SK-N-SH treated with all-trans-retinoic acid at 6 μM for 48 hours (cell line): ENCODE data around the gene CDHR5.

ENCODE experiments used
- ATAC-seq: fragments of 200-7000 bp; cut with Tn5 transposase; 3 replicates; pipeline ENCODE4 v1.9.1; 2020; ENCODE audit warnings: mild to moderate bottlenecking, moderate library complexity
- ARNTL ChIP-seq: fragments of 450-650 bp; formaldehyde crosslinking; IDR thresholded peaks from 2 replicates; pipeline ENCODE4 v1.5.0; 2020; ENCODE audit warnings: low read depth, mild to moderate bottlenecking, moderate library complexity, borderline replicate concordance
- BACH2 ChIP-seq: fragments of 250-450 bp; sonication (Bioruptor Pico); IDR thresholded peaks from 2 replicates; pipeline ENCODE4 v1.9.0; 2021; ENCODE audit warnings: mild to moderate bottlenecking, borderline replicate concordance
- CREB5 ChIP-seq: fragments of 250-450 bp; sonication (Bioruptor Pico); IDR thresholded peaks from 2 replicates; pipeline ENCODE4 v1.5.1; 2020; ENCODE audit warnings: low read depth, mild to moderate bottlenecking, moderate library complexity
- CSDC2 ChIP-seq: fragments of 250-450 bp; sonication (Bioruptor Pico); IDR thresholded peaks from 2 replicates; pipeline ENCODE4 v1.5.0; 2020; ENCODE audit warnings: mild to moderate bottlenecking, moderate library complexity
- CSRNP3 ChIP-seq: fragments of 250-450 bp; sonication (Bioruptor Pico); IDR thresholded peaks from 2 replicates; pipeline ENCODE4 v1.5.1; 2021; ENCODE audit warnings: mild to moderate bottlenecking, moderate library complexity
- ESRRG ChIP-seq: fragments of 250-450 bp; sonication (Bioruptor Pico); IDR thresholded peaks from 2 replicates; pipeline ENCODE4 v1.6.1; 2021; ENCODE audit warnings: mild to moderate bottlenecking
- GLIS3 ChIP-seq: fragments of 250-450 bp; sonication (Bioruptor Pico); IDR thresholded peaks from 2 replicates; pipeline ENCODE4 v1.5.0; 2020; ENCODE audit warnings: mild to moderate bottlenecking, moderate library complexity
- OSR1 ChIP-seq: fragments of 250-450 bp; sonication (Bioruptor Pico); IDR thresholded peaks from 2 replicates; pipeline ENCODE4 v1.8.0; 2022; ENCODE audit warnings: moderate library complexity, mild to moderate bottlenecking, inconsistent platforms
- PATZ1 ChIP-seq: fragments of 250-450 bp; sonication (Bioruptor Pico); IDR thresholded peaks from 2 replicates; pipeline ENCODE4 v1.8.0; 2020; ENCODE audit warnings: mild to moderate bottlenecking, moderate library complexity, borderline replicate concordance
- PPARA ChIP-seq: fragments of 250-450 bp; sonication (Bioruptor Pico); IDR thresholded peaks from 2 replicates; pipeline ENCODE4 v1.5.0; 2020; ENCODE audit warnings: mild to moderate bottlenecking, borderline replicate concordance
- RARB ChIP-seq: fragments of 250-450 bp; sonication (Bioruptor Pico); IDR thresholded peaks from 2 replicates; pipeline ENCODE4 v1.8.0; 2021; ENCODE audit warnings: mild to moderate bottlenecking, moderate library complexity
- SNAI2 ChIP-seq: fragments of 250-450 bp; sonication (Bioruptor Pico); IDR thresholded peaks from 2 replicates; pipeline ENCODE4 v1.5.0; 2020; ENCODE audit warnings: mild to moderate bottlenecking, moderate library complexity
- TCF4 ChIP-seq: fragments of 250-450 bp; sonication (Bioruptor Pico); IDR thresholded peaks from 2 replicates; pipeline ENCODE4 v1.8.0; 2021; ENCODE audit warnings: mild to moderate bottlenecking, moderate library complexity, borderline replicate concordance
- TOX ChIP-seq: fragments of 250-450 bp; sonication (Bioruptor Pico); IDR thresholded peaks from 2 replicates; pipeline ENCODE4 v1.8.0; 2021; ENCODE audit warnings: mild to moderate bottlenecking, moderate library complexity, borderline replicate concordance
- TSHZ2 ChIP-seq: fragments of 250-450 bp; sonication (Bioruptor Pico); IDR thresholded peaks from 2 replicates; pipeline ENCODE4 v1.5.0; 2020; ENCODE audit warnings: mild to moderate bottlenecking, moderate library complexity
- ZC3H10 ChIP-seq: fragments of 250-450 bp; sonication (Bioruptor Pico); IDR thresholded peaks from 2 replicates; pipeline ENCODE4 v1.5.1; 2021; ENCODE audit warnings: mild to moderate bottlenecking, moderate library complexity
- ZFP3 ChIP-seq: fragments of 250-450 bp; sonication (Bioruptor Pico); IDR thresholded peaks from 2 replicates; pipeline ENCODE4 v1.5.0; 2020; ENCODE audit warnings: mild to moderate bottlenecking, moderate library complexity
- ZFP30 ChIP-seq: fragments of 450-650 bp; formaldehyde crosslinking; IDR thresholded peaks from 2 replicates; pipeline ENCODE4 v1.5.0; 2022; ENCODE audit warnings: mild to moderate bottlenecking, moderate library complexity
- ZNF70 ChIP-seq: fragments of 450-650 bp; formaldehyde crosslinking; IDR thresholded peaks from 2 replicates; pipeline ENCODE4 v1.5.0; 2020; ENCODE audit warnings: mild to moderate bottlenecking, moderate library complexity
- ZNF8 ChIP-seq: fragments of 450-650 bp; formaldehyde crosslinking; IDR thresholded peaks from 2 replicates; pipeline ENCODE4 v1.5.0; 2020; ENCODE audit warnings: mild to moderate bottlenecking, moderate library complexity

Gene CDHR5

GRCh38 chr11:610146-610801, 14.5 kb downstream of the CDHR5 start:
- ATAC-seq, result no peak

GRCh38 chr11:609341-609811, 15.4 kb downstream of the CDHR5 start:
- TF ChIP-seq GLIS3 (CRISPR knock-in tag) (no peak), CSDC2 (CRISPR knock-in tag) (no peak), OSR1 (CRISPR knock-in tag) (no peak), RARB (no peak), PPARA (CRISPR knock-in tag) (no peak), BACH2 (CRISPR knock-in tag) (no peak), PATZ1 (CRISPR knock-in tag) (no peak), TCF4 (CRISPR knock-in tag) (no peak), ESRRG (CRISPR knock-in tag) (no peak), ZFP30 (CRISPR knock-in tag) (no peak), ZNF8 (CRISPR knock-in tag) (no peak), ZNF70 (CRISPR knock-in tag) (no peak), ZC3H10 (no peak), CSRNP3 (CRISPR knock-in tag) (no peak), TSHZ2 (CRISPR knock-in tag) (no peak), SNAI2 (CRISPR knock-in tag) (no peak), TOX (no peak), ARNTL (CRISPR knock-in tag) (no peak)
- no peak for ATAC-seq

More at GRCh38 chr11:610146-610801, 14.5 kb downstream of the CDHR5 start:
- no peak for TF ChIP-seq ESRRG (CRISPR knock-in tag)
- no peak for TF ChIP-seq PATZ1 (CRISPR knock-in tag)
- no peak for TF ChIP-seq ZNF70 (CRISPR knock-in tag)
- no peak for TF ChIP-seq PPARA (CRISPR knock-in tag)
- TF ChIP-seq CREB5 (CRISPR knock-in tag), result no peak
- no peak for TF ChIP-seq TSHZ2 (CRISPR knock-in tag)
- no peak for TF ChIP-seq ZFP3 (CRISPR knock-in tag)
